Testis (tissue), 3 donors: ENCODE results near the gene ACKR1. TPM values are rescaled to one million over a fixed set of nuclear protein-coding genes. Genes with fewer than 3 reads are reported as not detected.

Experiments used
- DNase-seq: peaks from one replicate; pipeline ENCODE4 v3.0.0-alpha.2; 2019
- H3K27ac ChIP-seq, 2 donors: fragments of 200-600 bp; sonication (generic); one replicate each; pipeline ENCODE4 v1.5.1; 2019
- H3K27me3 ChIP-seq: fragments of 200-600 bp; sonication (generic); one replicate; pipeline ENCODE4 v1.5.1; 2019
- H3K36me3 ChIP-seq: fragments of 200-600 bp; sonication (generic); one replicate; pipeline ENCODE4 v1.5.1; 2017; ENCODE audit warnings: low read depth; ENCODE audit errors: missing control alignments
- H3K4me1 ChIP-seq: fragments of 200-600 bp; sonication (generic); one replicate; pipeline ENCODE4 v1.5.1; 2019
- H3K4me3 ChIP-seq, 2 donors: fragments of 200-600 bp; sonication (generic); one replicate each; pipeline ENCODE4 v1.5.1; 2017 to 2019
- H3K9me3 ChIP-seq: fragments of 200-600 bp; sonication (generic); one replicate; pipeline ENCODE4 v1.5.1; 2017
- POLR2A ChIP-seq: fragments of 450-650 bp; IDR thresholded peaks from one replicate; pipeline ENCODE4 v1.6.1; 2017; ENCODE audit warnings: antibody characterized with exemption, mild to moderate bottlenecking, moderate library complexity
- WGBS, 2 donors: methylation state at CpG; one replicate each; pipeline ENCODE4 v1.1.5; 2018; 5-methylcytosine and 5-hydroxymethylcytosine counted together
- intact Hi-C: fragments of 100-400 bp; cut with DNase I; formaldehyde crosslinking; loops from one replicate; pipeline ENCODE4 v1.15.1; 2023; ENCODE audit warnings: low total_unique reads
- polyA plus RNA-seq: library from polyadenylated mRNA; stranded (reverse); fragments of 350-450 nt; fragmentation: Illumina TruSeq; extraction: RNeasy Lipid Tissue Mini Kit (QIAGEN cat#74804); gene quantifications from one replicate; pipeline ENCODE4 v1.2.3, GENCODE V29; 2014; ENCODE audit warnings: low read depth, low replicate concordance; ENCODE audit not compliant: insufficient read depth
- total RNA-seq, 2 donors: library from RNA; depleted of rRNA; stranded (reverse); fragments of >200 nt; gene quantifications; one replicate each; pipeline ENCODE4 v1.2.3, GENCODE V29; 2016
- TF ChIP-seq, protein P1 (sequence below), 3 experiments: fragments of 450-650 bp in 2 of 3; fragments of 200-600 bp in 1 of 3; sonication (generic) in 1 of 3; IDR thresholded peaks; one replicate each; pipeline ENCODE4 v1.5.1; 2016 to 2019; ENCODE audit warnings: antibody characterized with exemption in 3 of 3, mild to moderate bottlenecking in 2 of 3, moderate library complexity in 1 of 3

ACKR1 gene
- total and polyA plus RNA-seq, 3 donors from 2014 or later = 14.9 to 26.9 (median 16.6) TPM

DNA sequence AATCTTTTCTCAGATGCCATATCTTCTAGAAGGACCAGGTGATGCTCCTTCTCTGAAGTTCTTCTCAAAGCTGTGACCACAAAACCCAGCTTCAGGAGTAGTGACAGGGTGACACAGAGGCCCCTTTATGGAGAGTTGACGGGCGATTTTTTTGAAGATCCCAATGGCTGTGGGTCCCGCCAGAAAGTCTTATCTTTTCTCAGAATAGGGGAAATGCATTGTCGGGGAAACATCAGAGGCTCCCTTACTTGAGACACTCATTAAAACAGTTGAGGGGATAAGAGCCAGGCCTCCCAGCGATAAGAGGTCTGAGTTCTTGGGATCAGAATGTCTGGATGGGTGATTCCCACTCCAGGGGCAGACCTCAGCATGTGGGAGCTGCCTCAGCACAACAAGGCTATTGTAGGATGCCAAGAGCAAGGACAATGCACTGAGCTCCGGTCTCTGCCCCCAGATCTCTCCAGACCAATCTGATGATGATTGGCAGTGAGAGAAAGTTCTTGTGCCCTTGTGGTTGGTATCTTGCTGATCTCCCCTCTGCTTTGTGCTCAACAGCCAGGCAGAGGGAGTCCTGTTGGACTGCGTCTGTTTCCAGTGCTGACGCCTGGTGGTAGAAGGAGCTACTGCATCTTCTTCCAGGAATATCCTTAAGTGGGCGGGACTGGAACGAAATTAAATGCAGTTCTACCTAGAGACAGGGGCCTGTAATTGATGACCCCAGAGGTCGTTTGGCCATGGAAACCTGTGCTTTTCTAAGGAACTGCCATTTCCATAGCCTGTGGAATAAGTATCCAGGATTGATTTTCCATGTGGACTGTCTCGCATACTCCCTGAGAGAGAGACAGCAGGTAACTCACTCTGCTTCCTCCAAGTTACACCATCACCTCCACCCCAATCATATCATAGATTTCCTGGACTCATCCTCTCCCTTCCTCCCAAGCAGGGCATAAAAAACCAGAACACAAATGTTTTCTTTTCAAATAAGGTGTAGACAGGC lies 6.8 kb upstream of the ACKR1 start:
- no peak overlapping the region for H3K4me3 ChIP-seq
- WGBS, 2 donors = 41 to 46% methylated on average over 11 to 12 of the region's 12 CpGs
- H3K27me3 ChIP-seq = no peaks in the 10 kb centered on the region
- intact Hi-C loops = no loop called here
- TF ChIP-seq, protein P1, sequence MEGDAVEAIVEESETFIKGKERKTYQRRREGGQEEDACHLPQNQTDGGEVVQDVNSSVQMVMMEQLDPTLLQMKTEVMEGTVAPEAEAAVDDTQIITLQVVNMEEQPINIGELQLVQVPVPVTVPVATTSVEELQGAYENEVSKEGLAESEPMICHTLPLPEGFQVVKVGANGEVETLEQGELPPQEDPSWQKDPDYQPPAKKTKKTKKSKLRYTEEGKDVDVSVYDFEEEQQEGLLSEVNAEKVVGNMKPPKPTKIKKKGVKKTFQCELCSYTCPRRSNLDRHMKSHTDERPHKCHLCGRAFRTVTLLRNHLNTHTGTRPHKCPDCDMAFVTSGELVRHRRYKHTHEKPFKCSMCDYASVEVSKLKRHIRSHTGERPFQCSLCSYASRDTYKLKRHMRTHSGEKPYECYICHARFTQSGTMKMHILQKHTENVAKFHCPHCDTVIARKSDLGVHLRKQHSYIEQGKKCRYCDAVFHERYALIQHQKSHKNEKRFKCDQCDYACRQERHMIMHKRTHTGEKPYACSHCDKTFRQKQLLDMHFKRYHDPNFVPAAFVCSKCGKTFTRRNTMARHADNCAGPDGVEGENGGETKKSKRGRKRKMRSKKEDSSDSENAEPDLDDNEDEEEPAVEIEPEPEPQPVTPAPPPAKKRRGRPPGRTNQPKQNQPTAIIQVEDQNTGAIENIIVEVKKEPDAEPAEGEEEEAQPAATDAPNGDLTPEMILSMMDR (IDR thresholded peaks at IDR 0.05) = peak; percentile 87 to 94 (median 88)
- TF ChIP-seq POLR2A = no peak
- no peak overlapping the region for H3K27ac ChIP-seq
- H3K9me3 ChIP-seq = no peaks in the 10 kb centered on the region
- H3K36me3 ChIP-seq = no peaks in the 10 kb centered on the region
- peak; percentile 92 for DNase-seq
- H3K4me1 ChIP-seq = peaks cover 9% of the 10 kb centered on the region

DNA sequence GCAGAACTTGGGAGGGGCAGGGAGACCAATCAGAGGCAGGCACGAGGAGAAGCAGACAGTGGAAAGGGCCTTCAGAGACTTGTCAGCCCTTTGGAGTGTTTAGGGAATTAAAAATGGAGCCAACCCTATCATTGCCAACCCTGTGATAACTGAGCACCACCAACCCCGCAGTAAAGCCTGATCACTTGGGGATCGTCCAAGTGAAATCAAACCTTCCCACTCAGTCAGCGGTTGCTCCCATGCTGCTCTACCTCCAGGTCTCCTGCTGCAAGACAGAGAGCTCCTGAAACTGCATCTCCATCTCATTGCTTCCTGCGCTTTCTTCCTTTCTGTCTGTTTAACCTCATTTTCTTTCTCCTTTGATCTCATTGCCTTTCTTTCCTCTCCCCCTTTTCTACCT lies 4.8 kb upstream of the ACKR1 start:
- Histone ChIP-seq H3K36me3 (no peaks in the 10 kb centered on the region), H3K4me3 (no peak overlapping the region), H3K9me3 (no peaks in the 10 kb centered on the region), H3K27me3 (no peaks in the 10 kb centered on the region), H3K4me1 (peaks cover 9% of the 10 kb centered on the region), H3K27ac (no peak overlapping the region)
- no peak for DNase-seq
- TF ChIP-seq, protein P1 (IDR thresholded peaks at IDR 0.05) = no peak
- TF ChIP-seq POLR2A = no peak
- WGBS, 2 donors = 74 to 82% methylated on average over 5 of the region's 5 CpGs
- intact Hi-C loops = no loop called here

DNA sequence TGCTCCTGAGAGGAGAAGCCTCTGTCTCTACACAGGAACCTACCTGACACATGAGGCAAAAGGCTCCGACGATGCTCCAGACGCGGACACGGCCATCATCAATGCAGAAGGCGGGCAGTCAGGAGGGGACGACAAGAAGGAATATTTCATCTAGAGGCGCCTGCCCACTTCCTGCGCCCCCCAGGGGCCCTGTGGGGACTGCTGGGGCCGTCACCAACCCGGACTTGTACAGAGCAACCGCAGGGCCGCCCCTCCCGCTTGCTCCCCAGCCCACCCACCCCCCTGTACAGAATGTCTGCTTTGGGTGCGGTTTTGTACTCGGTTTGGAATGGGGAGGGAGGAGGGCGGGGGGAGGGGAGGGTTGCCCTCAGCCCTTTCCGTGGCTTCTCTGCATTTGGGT lies 3.9 kb upstream of the ACKR1 start:
- no peak for DNase-seq
- intact Hi-C loops = no loop called here
- WGBS, 2 donors = 69 to 78% methylated on average over 10 to 17 of the region's 18 CpGs
- no peak overlapping the region for H3K27ac ChIP-seq
- no peak overlapping the region for H3K4me3 ChIP-seq
- H3K36me3 ChIP-seq = no peaks in the 10 kb centered on the region
- no peaks in the 10 kb centered on the region for H3K9me3 ChIP-seq
- no peaks in the 10 kb centered on the region for H3K27me3 ChIP-seq
- no peak for TF ChIP-seq POLR2A
- TF ChIP-seq, protein P1 (IDR thresholded peaks at IDR 0.05) = no peak
- peaks cover 9% of the 10 kb centered on the region for H3K4me1 ChIP-seq

DNA sequence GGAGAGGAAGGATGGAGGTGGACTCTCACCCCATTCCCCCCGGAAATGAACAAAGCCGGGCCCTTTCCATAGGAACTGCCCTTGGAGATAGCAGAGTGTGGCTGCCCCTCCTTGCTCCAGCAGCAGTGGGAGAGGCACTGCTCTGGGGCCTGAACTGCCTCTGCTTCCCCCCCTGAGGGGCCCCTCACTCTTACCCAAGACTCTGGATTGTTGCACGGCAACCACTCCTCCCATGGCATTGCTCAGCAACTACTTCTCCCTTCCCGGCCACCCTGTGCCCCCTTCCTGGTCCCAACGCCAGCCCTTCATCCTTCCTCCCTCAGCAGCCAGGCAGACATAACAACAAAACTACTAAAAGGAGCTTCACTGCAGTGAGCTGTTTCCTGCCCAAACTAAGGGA lies 3.0 kb upstream of the ACKR1 start:
- no peaks in the 10 kb centered on the region for H3K9me3 ChIP-seq
- 12 to 34% methylated on average over 3 to 5 of the region's 5 CpGs for WGBS, 2 donors
- TF ChIP-seq, protein P1 (IDR thresholded peaks at IDR 0.05) = no peak
- TF ChIP-seq POLR2A = no peak
- no peaks in the 10 kb centered on the region for H3K27me3 ChIP-seq
- no peak for DNase-seq
- intact Hi-C loops = no loop called here
- H3K4me1 ChIP-seq = peaks cover 9% of the 10 kb centered on the region
- H3K36me3 ChIP-seq = no peaks in the 10 kb centered on the region
- no peak overlapping the region for H3K27ac ChIP-seq
- no peak overlapping the region for H3K4me3 ChIP-seq
